GM11168 (cell line): ENCODE measurements around the gene P2RX3.
"Not testable (repeated sequence)": the region's sequence is repeated elsewhere in the genome, so short reads cannot be mapped to it uniquely, and the experiment has no call there.

ENCODE experiments used
- in situ Hi-C: fragments of 300-500 bp; cut with MboI; formaldehyde crosslinking; loops from one replicate; pipeline ENCODE4 v1.12.0; 2022; ENCODE audit warnings: low sequenced_read_pairs; ENCODE audit not compliant: unreplicated experiment

The P2RX3 gene

DNA sequence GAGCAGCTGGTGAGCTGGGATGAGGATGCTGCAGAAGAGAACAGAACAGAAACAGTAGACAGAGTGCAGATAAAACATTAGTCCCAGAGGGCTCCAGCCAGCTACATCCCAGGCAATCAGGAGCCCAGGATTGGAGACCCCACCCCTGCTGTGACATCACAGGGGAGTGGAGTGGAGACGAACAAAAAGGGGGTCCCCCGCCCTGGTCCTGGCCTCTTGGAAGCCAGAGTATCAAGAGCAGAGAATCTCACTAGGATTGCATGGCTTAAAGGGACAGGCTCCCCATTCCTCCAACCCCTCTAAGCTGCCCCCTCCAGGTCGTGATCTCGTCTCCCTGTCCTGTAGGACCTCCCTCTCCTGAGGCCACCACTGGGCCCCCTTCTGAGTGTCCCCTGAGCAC is at the start of gene P2RX3:
Gene P2RX3, plus strand, starts transcription at position 211 of the 400 bp plus-strand sequence. CDS start 199 bp downstream, outside the sequence.
- in situ Hi-C loops = no loop called here

DNA sequence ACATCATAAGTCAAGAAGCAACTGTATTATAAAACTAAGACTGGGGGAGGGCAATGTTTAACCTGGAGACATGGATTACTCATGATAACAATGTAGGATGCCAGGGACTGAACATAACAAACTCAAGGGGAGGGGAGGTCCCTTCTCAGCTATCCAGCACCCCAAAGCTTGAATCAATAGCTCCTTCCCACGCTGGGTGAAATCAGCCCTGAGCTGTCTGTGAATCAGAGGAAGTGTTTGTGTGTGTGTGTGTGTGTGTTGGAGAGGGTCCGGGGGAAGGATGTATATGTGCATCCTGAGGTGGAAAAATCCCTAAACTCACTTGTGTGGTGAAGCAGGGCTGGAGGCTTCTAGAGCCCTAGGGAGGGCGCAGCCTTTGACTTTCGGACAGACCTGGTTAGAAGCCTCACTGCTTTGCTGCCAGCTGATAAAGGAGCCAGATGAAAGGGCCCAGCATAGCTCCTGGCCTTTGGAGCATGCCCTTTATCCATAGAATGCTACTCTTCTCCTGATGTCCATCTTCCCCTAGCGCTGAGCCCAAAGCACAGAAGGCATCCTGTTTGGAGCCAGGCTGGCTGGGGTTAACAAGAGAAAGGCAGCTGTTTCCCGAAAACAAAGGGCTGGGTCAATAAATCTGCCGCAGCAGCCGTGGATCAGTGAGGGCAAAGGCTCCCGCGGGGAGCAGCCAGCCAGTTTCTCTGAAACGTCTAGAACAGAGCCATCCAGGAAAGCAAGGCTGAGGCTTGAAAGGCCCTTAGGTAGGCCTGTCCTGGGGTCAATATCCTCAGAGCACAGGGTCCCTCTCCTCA is 49.2 kb upstream of the P2RX3 start:
- in situ Hi-C loops = no loop called here

- in situ Hi-C loops = no loop called here
These were observed 47.9 kb upstream of the P2RX3 start for GRCh38 chr11:57290288-57290687.

DNA sequence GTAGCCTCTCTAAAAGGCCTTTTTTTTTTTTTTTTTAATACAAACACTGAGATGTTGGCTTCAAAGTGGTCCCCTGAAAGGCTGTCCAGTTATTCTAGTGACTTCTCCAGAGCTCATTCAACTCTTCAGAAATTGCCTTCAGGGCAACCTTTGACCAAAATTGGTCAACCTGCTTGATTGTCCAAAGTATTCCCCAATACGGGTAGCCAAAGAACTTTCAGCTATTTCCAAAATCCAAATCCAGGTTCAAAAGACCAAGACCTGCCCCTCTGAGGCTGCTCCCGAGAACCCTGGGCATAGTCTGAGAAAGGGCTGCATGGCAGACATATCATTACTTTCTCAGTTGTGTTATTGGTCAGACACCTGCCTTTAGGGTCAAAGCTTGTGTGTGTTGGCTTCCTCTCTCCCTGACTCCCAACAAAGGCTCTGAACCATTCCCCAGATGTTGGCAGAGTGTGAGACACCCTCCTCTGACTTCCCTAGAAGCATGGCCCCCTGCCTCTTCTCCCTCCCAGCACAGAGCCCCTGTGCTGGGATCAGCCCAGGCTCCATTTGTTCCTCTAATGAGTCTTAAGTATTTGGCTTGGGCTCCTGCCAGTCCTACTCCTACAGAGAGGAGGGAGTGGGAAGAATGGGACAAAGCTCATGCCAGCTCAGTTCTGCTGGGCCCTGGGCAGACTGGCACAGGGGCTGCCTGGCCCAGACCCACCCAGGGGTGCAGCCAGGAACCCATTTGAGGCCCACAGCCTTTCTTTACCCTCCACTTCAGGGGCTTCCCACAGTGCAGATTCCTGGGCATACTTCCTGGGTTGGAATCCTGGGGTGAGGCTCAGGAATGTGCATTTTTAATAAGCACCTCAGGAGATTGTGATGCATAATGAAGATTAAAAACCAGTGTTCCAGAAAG is 43.7 kb upstream of the P2RX3 start:
- in situ Hi-C loops = no loop called here

DNA sequence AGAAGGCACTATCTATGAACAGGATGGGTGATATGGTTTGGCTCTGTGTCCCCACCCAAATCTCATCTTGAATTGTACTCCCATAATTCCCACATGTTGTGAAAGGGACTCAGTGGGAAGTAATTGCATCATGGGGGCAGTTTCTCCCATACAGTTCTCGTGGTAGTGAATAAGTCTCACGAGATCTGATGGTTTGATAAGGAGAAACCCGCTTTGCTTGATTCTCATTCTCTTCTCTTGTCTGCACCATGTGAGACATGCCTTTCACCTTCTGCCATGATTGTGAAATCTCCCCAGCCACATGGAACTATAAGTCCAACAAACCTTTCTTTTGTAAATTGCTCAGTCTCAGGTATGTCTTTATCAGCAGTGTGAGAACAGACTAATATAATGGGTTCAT is 41.9 kb upstream of the P2RX3 start:
- in situ Hi-C loops = not testable (repeated sequence)

DNA sequence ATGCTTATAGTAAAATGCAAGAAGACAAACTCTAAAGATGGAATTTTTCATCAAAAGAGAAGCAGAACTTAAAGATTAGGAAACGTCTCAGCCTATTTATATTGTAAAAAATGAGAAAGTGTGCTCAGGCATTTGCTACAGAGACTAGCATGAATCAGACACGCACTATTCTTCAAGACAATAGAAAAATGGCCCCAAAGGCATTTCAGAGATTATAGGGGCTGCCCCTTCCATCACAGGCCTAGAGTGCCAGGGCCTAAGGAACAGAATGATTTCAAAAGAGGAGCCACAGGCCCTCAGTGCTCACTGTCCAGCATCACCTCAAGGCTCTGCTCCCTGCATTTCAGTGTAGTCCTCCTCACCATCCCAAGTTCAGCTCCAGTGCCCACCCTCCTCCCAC is 40.9 kb upstream of the P2RX3 start:
- in situ Hi-C loops = no loop called here

DNA sequence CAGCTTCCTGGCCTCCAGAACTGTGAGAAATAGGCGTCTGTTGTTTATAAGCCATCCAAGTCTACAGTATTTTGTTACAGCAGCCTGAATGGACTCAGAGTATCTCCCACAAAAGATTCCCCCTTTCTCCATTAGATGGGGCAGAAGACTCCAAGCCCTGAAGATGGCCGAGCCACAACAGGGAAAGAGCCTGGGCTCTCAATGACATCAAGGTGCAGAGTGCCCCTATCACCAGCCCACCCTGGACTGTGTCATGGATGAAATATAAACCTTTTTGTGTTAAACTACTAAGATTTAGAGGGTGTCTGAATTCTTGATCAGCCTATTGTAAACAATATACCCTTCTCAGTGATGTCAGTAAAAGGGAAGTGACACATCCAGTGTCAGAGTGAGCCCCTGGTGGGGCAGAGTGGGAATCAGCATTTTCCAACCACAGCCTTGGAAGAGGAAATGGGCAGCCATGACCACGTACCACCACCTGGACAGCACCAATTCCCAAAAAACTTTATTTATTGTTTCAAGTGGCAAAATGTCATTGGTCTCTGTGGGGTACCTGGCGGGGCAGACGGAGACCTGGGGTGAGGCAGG is 38.9 kb upstream of the P2RX3 start:
- in situ Hi-C loops = no loop called here

- in situ Hi-C loops = no loop called here
These were observed 37.4 kb upstream of the P2RX3 start for GRCh38 chr11:57300785-57301184.

DNA sequence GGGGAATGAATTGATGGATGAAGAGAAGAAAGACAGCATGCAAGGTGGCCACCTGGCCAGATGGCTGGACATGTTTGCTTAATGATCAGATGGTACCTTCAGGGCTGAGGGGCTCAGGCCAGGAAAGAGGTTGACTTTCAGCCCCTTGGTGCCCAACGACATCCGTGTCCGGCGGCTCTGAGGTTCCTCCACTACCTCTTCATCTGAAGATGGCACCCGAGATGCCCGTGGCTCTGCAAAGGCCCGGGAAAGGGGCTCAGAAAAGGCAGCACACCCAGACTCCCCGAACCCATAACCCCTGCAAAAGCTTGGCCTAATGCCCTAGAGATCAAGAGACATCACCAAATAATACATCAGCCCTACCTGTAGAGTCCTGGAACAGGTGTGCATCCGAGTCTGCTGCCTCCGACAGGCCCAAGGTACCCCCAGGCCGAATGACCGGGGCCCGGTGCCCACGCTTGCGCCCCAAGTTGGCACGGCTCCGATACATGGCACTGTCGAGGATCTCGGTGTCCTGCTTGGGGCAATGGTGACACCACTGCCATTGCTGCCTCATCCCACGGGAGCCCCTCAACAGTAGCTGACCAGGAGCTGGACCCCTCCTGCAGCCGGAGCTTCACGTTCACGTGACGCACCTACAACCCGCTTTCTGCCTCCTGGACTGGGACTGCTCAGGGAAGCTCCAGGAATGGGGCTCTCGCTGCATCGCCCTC is 36.3 kb upstream of the P2RX3 start:
- in situ Hi-C loops = no loop called here

DNA sequence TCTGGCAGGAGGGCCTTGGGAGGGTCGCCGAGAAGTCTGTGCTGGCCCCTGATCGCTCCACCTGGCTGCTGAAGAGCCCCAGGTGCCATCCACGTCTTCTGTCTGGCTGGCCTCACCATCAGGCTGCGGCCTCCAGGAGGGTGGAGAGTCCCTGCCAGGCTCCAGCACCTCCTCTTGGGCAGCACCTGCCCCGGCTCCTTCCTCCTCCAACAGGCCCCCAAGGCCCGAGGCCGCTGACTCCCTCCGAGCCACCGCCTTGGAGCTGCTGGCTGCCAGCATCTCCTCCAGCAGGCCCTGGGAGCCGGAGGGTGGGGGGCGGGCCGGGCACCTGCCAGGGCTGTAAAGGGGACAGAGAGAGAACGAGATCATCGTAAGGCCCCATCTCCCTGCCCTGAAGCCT is 35.7 kb upstream of the P2RX3 start:
- in situ Hi-C loops = no loop called here

- in situ Hi-C loops = no loop called here
These were observed 34.7 kb upstream of the P2RX3 start for GRCh38 chr11:57303280-57303989.

DNA sequence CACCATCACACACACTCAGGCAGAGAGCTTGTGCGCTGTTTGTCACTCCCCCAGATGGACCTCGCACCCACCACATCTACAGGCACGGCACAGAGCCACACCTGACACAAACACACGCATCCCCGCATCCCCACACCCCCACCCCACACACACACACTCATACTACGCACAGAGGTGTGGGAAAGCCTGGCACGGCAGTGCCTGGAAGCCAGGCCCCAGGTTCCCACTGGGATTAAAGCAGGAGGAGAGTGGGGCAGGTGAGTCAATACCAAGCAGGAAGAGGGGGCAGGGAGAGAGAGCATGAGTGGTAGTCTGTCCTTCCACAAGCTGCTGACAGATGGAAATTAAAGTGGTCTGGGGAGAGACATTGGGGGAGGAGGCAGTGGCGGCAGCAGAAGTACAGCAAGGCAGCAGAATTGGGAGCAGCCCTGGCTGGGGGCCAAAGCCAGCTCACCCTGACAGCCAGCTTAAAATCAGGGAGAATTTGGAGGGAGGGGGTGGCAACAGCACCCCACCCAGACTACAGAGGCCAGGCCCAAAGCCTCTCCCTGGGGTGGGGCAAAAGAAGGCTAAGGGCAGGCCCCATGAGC is 34.1 kb upstream of the P2RX3 start:
- in situ Hi-C loops = no loop called here

DNA sequence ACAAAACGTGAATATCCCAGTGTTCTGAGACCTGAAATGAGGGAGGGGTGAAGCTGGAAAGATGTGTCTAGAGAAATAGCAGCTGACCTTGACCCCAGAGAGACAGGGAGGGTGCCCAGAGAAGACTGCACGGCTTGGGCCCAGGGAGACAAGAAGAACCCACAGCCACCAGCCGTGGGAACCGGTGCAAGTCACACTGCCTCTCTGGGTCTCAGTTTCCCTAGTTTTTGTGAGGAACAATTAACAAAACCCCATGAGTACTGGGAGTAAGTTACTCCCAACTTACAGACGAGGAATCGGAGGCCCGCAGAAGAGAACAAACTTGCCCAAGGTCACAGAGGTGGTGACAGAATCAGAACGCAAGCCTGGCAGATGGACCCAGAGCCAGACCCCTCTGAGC is 32.6 kb upstream of the P2RX3 start:
- in situ Hi-C loops = no loop called here

DNA sequence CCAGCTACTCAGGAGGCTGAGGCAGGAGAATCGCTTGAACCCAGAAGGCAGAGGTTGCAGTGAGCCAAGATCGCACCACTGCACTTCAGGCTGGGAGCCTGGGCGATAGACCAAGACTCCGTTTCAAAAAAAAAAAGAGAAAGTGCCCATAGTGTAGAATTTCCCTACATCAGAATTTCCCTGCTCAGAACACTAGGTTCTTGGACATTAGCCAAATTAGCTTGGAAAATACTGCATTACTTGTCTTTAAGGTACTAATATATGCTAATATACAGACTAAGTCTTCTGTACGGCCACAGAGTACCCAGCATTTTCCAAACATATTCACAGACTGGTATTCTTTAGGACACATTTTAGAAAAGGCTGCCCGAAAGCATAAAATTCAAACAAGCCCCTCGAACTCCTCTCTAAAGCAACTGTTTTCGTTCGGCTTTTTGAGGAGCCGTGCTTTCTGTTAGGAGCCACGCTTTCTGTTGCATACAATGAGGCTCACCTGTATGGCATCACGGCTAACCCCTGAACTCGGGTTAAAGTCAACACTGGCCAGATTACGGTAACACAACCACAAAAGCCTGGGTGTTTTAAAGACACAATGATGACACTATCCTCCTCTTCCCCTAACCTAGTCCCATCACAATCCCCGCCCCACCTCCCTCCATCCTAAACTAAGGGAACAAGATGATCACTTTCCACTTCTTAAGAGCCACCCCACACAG is 31.8 kb upstream of the P2RX3 start:
- in situ Hi-C loops = no loop called here

DNA sequence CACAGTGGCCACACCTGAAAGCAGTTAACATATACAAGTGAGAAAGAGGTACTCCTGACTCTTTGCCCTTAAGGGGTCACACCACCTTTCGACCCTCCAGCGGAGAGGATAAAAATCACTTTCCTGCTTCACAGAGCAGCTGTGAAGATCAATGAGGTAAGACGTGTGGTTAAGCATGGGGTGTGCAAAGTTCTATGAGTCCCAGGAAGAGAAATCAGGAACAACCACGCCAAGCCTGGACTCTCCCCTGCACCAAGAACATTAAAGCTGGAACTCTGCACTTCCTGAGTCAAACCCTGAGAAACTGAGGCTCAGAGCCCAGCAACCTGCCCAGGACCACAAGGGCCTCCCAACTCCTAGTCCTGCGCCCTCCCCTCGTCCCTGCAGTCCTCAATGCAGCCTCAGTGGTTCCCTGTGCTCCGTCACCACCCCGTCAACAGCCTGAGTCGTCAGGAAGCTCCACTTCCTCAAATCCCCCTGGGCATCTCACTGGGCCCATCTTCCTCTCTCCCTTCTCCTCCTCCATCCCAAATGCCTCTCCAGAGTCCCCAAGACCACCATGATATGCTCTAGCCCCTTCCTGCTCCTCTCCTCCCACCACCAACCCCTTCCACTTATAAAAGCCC is 31.1 kb upstream of the P2RX3 start:
- in situ Hi-C loops = no loop called here

DNA sequence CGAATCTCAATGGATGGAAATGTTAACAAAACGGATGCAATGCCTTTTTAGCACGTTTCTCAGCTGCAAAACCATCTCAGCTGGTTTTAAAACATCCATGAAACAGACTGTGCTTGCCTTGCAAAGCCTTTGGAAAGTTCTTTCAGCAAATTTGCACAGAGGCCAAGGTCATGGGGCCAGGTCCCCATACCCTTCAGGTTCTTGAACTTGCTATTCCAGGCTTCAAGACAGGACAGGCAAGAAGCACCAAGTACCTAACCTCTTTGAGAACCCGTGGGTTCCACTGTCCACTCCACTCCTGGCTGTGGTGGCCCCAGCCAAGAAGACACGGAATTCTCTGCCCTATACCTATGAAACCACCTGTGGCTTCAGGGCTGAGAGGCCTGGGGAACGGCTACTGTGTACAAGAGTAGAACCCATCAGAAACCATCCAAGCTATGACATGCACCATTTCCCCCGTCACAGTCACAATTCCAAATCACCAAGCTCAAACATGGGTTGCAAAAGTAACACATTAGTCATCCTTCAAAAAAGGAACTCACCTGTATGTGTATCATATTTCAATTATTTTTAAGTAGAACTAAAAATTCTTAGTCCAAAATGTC is 30.4 kb upstream of the P2RX3 start:
- in situ Hi-C loops = no loop called here

- in situ Hi-C loops = no loop called here
These were observed 29.6 kb upstream of the P2RX3 start for GRCh38 chr11:57308426-57309060.
